GM23338 (cell line): Measurements from ENCODE around the gene TMEM37. TPM values are rescaled to one million over a fixed set of nuclear protein-coding genes. Genes with fewer than 3 reads are reported as not detected.

ENCODE experiments used
- ATAC-seq: fragments of 200-7000 bp; cut with Tn5 transposase; 3 replicates; pipeline ENCODE4 v1.9.1; 2020
- DNase-seq: peaks from one replicate; pipeline ENCODE4 v3.0.0-alpha.2; 2015; ENCODE audit warnings: low spot score
- H2AFZ ChIP-seq: fragments of 200-600 bp; sonication (generic); 2 replicates; pipeline ENCODE4 v1.8.0; 2016; ENCODE audit warnings: antibody characterized with exemption, mild to moderate bottlenecking, moderate library complexity
- H3F3A ChIP-seq: fragments of 200-600 bp; sonication (generic); replicated peaks from 2 replicates; pipeline ENCODE4 v1.8.0; 2017; ENCODE audit warnings: antibody characterized with exemption, mixed run types, low read depth
- H3K27ac ChIP-seq: fragments of 200-600 bp; sonication (generic); 2 replicates; pipeline ENCODE4 v1.6.1; 2016; ENCODE audit warnings: low read depth
- H3K27me3 ChIP-seq: fragments of 200-600 bp; sonication (generic); 2 replicates; pipeline ENCODE4 v1.8.0; 2016; ENCODE audit warnings: mild to moderate bottlenecking, mixed run types, moderate library complexity; ENCODE audit not compliant: insufficient read depth
- H3K36me3 ChIP-seq: fragments of 200-600 bp; sonication (generic); 2 replicates; pipeline ENCODE4 v1.8.0; 2016; ENCODE audit warnings: mild to moderate bottlenecking; ENCODE audit not compliant: insufficient read depth
- H3K4me1 ChIP-seq: fragments of 200-600 bp; sonication (generic); 2 replicates; pipeline ENCODE4 v1.8.0; 2016; ENCODE audit warnings: mild to moderate bottlenecking, moderate library complexity; ENCODE audit not compliant: insufficient read depth
- H3K4me2 ChIP-seq: fragments of 200-600 bp; sonication (generic); 2 replicates; pipeline ENCODE4 v1.7.1; 2017; ENCODE audit warnings: mixed run types
- H3K4me3 ChIP-seq: fragments of 200-600 bp; sonication (generic); 2 replicates; pipeline ENCODE4 v1.6.1; 2016; ENCODE audit warnings: mixed run types
- H3K79me2 ChIP-seq: fragments of 200-600 bp; sonication (generic); replicated peaks from 2 replicates; pipeline ENCODE4 v1.8.0; 2017; ENCODE audit warnings: mild to moderate bottlenecking; ENCODE audit not compliant: insufficient read depth
- H3K9me2 ChIP-seq: fragments of 200-600 bp; sonication (generic); 2 replicates; pipeline ENCODE4 v1.8.0; 2017; ENCODE audit not compliant: insufficient read depth
- H4K20me1 ChIP-seq: fragments of 200-600 bp; sonication (generic); replicated peaks from 2 replicates; pipeline ENCODE4 v1.8.0; 2017; ENCODE audit warnings: mild to moderate bottlenecking; ENCODE audit not compliant: insufficient read depth
- H3K27ac Mint-ChIP-seq: 2 replicates; pipeline ENCODE4 v1.8.0; 2020; ENCODE audit warnings: inconsistent platforms, mild to moderate bottlenecking, moderate library complexity, mixed read lengths
- H3K27me3 Mint-ChIP-seq: 3 replicates; pipeline ENCODE4 v1.8.0; 2022; ENCODE audit warnings: low read depth, mild to moderate bottlenecking, moderate library complexity, mixed read lengths, inconsistent platforms; ENCODE audit not compliant: insufficient read depth, poor library complexity
- H3K36me3 Mint-ChIP-seq: 3 replicates; pipeline ENCODE4 v1.8.0; 2021; ENCODE audit warnings: low read depth, mild to moderate bottlenecking, inconsistent platforms, moderate library complexity, mixed read lengths
- H3K4me1 Mint-ChIP-seq: 3 replicates; pipeline ENCODE4 v1.8.0; 2020; ENCODE audit warnings: mild to moderate bottlenecking, inconsistent platforms, mixed read lengths
- H3K4me3 Mint-ChIP-seq: 3 replicates; pipeline ENCODE4 v1.8.0; 2021; ENCODE audit warnings: moderate library complexity, mild to moderate bottlenecking, inconsistent platforms, mixed read lengths
- H3K9me3 Mint-ChIP-seq: 3 replicates; pipeline ENCODE4 v1.8.0; 2020; ENCODE audit warnings: moderate library complexity, mild to moderate bottlenecking, inconsistent platforms, mixed read lengths
- CREB1 ChIP-seq: fragments of 250-450 bp; sonication (Bioruptor Pico); IDR thresholded peaks from 2 replicates; pipeline ENCODE4 v1.5.0; 2020; ENCODE audit warnings: low read depth, mild to moderate bottlenecking, moderate library complexity
- CTCF ChIP-seq, 2 experiments: fragments of 200-600 bp in 1 of 2; sonication (generic) in 1 of 2; conservative IDR thresholded peaks; 2 replicates each; pipeline versions ENCODE4 v1.5.1 to v1.6.1; 2016 to 2017; ENCODE audit warnings: antibody characterized with exemption in 2 of 2, low read depth in 2 of 2, mild to moderate bottlenecking in 2 of 2, moderate library complexity in 1 of 2
- EZH2 ChIP-seq: fragments of 200-600 bp; sonication (generic); IDR thresholded peaks from one replicate; pipeline ENCODE4 v1.8.0; 2017; ENCODE audit warnings: antibody characterized with exemption, mild to moderate bottlenecking, low read depth; ENCODE audit not compliant: unreplicated experiment
- EZH2phosphoT487 ChIP-seq: fragments of 200-600 bp; sonication (generic); IDR thresholded peaks from one replicate; pipeline ENCODE4 v1.8.1; 2018; ENCODE audit warnings: antibody characterized with exemption; ENCODE audit not compliant: unreplicated experiment
- JUNB ChIP-seq: IDR thresholded peaks from one replicate; pipeline ENCODE4 v1.6.1; 2016; ENCODE audit warnings: antibody characterized with exemption; ENCODE audit not compliant: unreplicated experiment
- NANOG ChIP-seq: IDR thresholded peaks from 2 replicates; pipeline ENCODE4 v1.6.1; 2016; ENCODE audit warnings: antibody characterized with exemption, borderline replicate concordance
- POLR2AphosphoS5 ChIP-seq: IDR thresholded peaks from 2 replicates; pipeline ENCODE4 v1.6.1; 2016; ENCODE audit warnings: antibody characterized with exemption, low read depth
- REST ChIP-seq: IDR thresholded peaks from one replicate; pipeline ENCODE4 v1.6.1; 2018; ENCODE audit warnings: antibody characterized with exemption; ENCODE audit not compliant: unreplicated experiment
- STAT1 ChIP-seq: IDR thresholded peaks from one replicate; pipeline ENCODE4 v1.6.1; 2016; ENCODE audit warnings: antibody characterized with exemption; ENCODE audit not compliant: unreplicated experiment
- ZNF114 ChIP-seq: fragments of 250-450 bp; sonication (Bioruptor Pico); IDR thresholded peaks from 2 replicates; pipeline ENCODE4 v1.5.0; 2020; ENCODE audit warnings: mild to moderate bottlenecking, moderate library complexity
- ZNF331 ChIP-seq: fragments of 250-450 bp; sonication (Bioruptor Pico); IDR thresholded peaks from 2 replicates; pipeline ENCODE4 v1.5.0; 2020; ENCODE audit warnings: low read depth, mild to moderate bottlenecking, moderate library complexity
- ZNF462 ChIP-seq: fragments of 250-450 bp; sonication (Bioruptor Pico); IDR thresholded peaks from 2 replicates; pipeline ENCODE4 v1.5.0; 2020; ENCODE audit warnings: mild to moderate bottlenecking, moderate library complexity
- polyA plus RNA-seq: library from polyadenylated mRNA; unstranded; fragments of >200 nt; fragmentation: Nextera tagmentation; extraction: Ambion mirVana; gene quantifications from 2 replicates; pipeline ENCODE4 v1.2.1, GENCODE V29; 2016
- total RNA-seq: library from RNA; depleted of rRNA; stranded (reverse); fragments of >200 nt; shearing (Covaris generic); gene quantifications from 2 replicates; pipeline ENCODE4 v1.2.3, GENCODE V29; 2014
- TF ChIP-seq, protein P1 (sequence below): IDR thresholded peaks from 2 replicates; pipeline ENCODE4 v1.6.1; 2016; ENCODE audit warnings: antibody characterized with exemption

The TMEM37 gene
- total and polyA plus RNA-seq, 2 experiments from 2014 or later, result 8.6 to 8.8 TPM

GRCh38 chr2:119419065-119419464 is 12.6 kb upstream of the TMEM37 start:
- H3K4me3 ChIP-seq, result no peak overlapping the region
- no peak overlapping the region for H3K27ac Mint-ChIP-seq
- no peak overlapping the region for H3K4me2 ChIP-seq
- no peaks in the 10 kb centered on the region; the same call in 1 of the 2 replicates for H3K36me3 ChIP-seq
- H3K9me2 ChIP-seq, result no peaks in the 10 kb centered on the region
- peaks cover 6% of the 10 kb centered on the region; the same call in 2 of the 3 replicates for H3K4me1 Mint-ChIP-seq
- no peak overlapping the region for H3K27ac ChIP-seq
- TF ChIP-seq NANOG, result no peak
- no peak for TF ChIP-seq REST
- TF ChIP-seq, protein P1, sequence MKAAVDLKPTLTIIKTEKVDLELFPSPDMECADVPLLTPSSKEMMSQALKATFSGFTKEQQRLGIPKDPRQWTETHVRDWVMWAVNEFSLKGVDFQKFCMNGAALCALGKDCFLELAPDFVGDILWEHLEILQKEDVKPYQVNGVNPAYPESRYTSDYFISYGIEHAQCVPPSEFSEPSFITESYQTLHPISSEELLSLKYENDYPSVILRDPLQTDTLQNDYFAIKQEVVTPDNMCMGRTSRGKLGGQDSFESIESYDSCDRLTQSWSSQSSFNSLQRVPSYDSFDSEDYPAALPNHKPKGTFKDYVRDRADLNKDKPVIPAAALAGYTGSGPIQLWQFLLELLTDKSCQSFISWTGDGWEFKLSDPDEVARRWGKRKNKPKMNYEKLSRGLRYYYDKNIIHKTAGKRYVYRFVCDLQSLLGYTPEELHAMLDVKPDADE, result no peak
- TF ChIP-seq CTCF (conservative IDR thresholded peaks at IDR 0.05; ENCODE audit: low read depth in 2 of 2), result no peak
- no peak for TF ChIP-seq POLR2AphosphoS5
- TF ChIP-seq EZH2phosphoT487, result no peak
- no peak for TF ChIP-seq STAT1
- TF ChIP-seq JUNB, result no peak
- TF ChIP-seq ZNF114, result no peak
- TF ChIP-seq CREB1 (CRISPR knock-in tag), result no peak
- TF ChIP-seq EZH2, result no peak
- TF ChIP-seq ZNF331 (CRISPR knock-in tag), result no peak
- no peak for TF ChIP-seq ZNF462 (CRISPR knock-in tag)
- H2AFZ ChIP-seq, result no peak overlapping the region
- H3K36me3 Mint-ChIP-seq, result peaks cover 8% of the 10 kb centered on the region; the same call in 1 of the 3 replicates
- DNase-seq, result no peak
- H3F3A ChIP-seq, result no peaks in the 10 kb centered on the region
- H4K20me1 ChIP-seq, result no peaks in the 10 kb centered on the region
- no peaks in the 10 kb centered on the region for H3K79me2 ChIP-seq
- H3K27me3 Mint-ChIP-seq, result peaks cover 2% of the 10 kb centered on the region
- no peak for ATAC-seq
- no peaks in the 10 kb centered on the region for H3K27me3 ChIP-seq
- peaks cover 29% of the 10 kb centered on the region for H3K9me3 Mint-ChIP-seq
- H3K4me1 ChIP-seq, result no peaks in the 10 kb centered on the region
- no peak overlapping the region for H3K4me3 Mint-ChIP-seq
